ENCODE results near the gene TYW3.

DNA sequence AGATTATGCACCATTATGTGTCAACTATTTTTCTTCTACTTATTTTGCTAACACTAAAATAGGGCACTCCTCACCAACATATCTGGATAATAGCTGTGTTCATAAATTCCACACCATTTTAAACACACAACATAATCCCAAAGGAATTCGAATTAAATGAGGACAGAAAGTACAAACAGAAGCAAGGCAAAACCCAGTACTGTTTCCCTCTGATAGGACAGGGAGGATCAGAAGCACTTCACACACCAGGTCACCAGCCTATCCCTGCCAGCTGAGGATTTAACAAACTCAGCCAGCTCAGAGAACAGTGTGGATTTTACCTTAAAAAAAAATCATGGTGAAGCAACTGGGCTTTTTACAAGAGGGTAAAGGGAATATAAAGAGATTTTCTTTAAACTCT, 20.1 kb upstream of the TYW3 start:
- TF ChIP-seq, protein P1, sequence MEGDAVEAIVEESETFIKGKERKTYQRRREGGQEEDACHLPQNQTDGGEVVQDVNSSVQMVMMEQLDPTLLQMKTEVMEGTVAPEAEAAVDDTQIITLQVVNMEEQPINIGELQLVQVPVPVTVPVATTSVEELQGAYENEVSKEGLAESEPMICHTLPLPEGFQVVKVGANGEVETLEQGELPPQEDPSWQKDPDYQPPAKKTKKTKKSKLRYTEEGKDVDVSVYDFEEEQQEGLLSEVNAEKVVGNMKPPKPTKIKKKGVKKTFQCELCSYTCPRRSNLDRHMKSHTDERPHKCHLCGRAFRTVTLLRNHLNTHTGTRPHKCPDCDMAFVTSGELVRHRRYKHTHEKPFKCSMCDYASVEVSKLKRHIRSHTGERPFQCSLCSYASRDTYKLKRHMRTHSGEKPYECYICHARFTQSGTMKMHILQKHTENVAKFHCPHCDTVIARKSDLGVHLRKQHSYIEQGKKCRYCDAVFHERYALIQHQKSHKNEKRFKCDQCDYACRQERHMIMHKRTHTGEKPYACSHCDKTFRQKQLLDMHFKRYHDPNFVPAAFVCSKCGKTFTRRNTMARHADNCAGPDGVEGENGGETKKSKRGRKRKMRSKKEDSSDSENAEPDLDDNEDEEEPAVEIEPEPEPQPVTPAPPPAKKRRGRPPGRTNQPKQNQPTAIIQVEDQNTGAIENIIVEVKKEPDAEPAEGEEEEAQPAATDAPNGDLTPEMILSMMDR (IDR thresholded peaks at IDR 0.05), result no peak
- TF ChIP-seq EZH2 (IDR thresholded peaks at IDR 0.05; ENCODE audit: borderline replicate concordance, insufficient read depth, low read depth, low read length, poor library complexity, severe bottlenecking), result no peak
